ENCODE measurements around the gene ZNF398.

Gene ZNF398

DNA sequence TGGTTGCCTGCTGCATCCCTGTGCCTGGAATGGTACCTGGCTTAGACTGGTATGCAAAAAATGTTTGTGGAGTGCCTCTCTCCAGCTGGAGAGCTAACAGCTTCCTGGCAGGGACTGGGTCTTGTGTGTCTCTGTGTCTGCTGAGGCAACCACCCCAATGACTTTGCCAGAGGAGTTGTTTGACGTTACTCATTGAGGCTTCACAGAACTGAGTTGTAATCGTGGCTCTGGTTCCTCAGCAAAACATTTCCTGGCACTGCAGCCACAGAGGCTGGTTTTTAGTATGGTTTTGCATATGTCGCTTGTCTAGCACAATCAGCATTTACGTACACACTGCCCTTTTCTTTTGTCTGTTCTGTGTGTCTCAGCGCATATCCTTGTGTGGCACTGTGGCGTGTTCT is 55.6 kb downstream of the ZNF398 start:
- Histone ChIP-seq H3K27ac (ENCODE audit: low read length) (no peak overlapping the region), H3K27me3 (ENCODE audit: low read depth, low read length) (no peaks in the 10 kb centered on the region), H3K4me3 (ENCODE audit: low read length) (no peak overlapping the region), H3K36me3 (replicated peaks; ENCODE audit: low read depth, low read length) (peaks cover 72% of the 10 kb centered on the region), H3K79me2 (ENCODE audit: low read length) (peaks cover 22% of the 10 kb centered on the region), H3K4me1 (ENCODE audit: low read length) (no peaks in the 10 kb centered on the region), H3K4me2 (ENCODE audit: low read length) (no peak overlapping the region), H2AFZ (ENCODE audit: low read depth, low read length) (no peak overlapping the region), H3K9ac (ENCODE audit: low read length) (no peak overlapping the region), H4K20me1 (ENCODE audit: insufficient read depth, low read length) (peaks cover 1% of the 10 kb centered on the region; the same call in 1 of the 2 replicates), H3K9me3 (ENCODE audit: insufficient read depth, low read length) (no peaks in the 10 kb centered on the region)
- TF ChIP-seq, protein P1, sequence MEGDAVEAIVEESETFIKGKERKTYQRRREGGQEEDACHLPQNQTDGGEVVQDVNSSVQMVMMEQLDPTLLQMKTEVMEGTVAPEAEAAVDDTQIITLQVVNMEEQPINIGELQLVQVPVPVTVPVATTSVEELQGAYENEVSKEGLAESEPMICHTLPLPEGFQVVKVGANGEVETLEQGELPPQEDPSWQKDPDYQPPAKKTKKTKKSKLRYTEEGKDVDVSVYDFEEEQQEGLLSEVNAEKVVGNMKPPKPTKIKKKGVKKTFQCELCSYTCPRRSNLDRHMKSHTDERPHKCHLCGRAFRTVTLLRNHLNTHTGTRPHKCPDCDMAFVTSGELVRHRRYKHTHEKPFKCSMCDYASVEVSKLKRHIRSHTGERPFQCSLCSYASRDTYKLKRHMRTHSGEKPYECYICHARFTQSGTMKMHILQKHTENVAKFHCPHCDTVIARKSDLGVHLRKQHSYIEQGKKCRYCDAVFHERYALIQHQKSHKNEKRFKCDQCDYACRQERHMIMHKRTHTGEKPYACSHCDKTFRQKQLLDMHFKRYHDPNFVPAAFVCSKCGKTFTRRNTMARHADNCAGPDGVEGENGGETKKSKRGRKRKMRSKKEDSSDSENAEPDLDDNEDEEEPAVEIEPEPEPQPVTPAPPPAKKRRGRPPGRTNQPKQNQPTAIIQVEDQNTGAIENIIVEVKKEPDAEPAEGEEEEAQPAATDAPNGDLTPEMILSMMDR (IDR thresholded peaks at IDR 0.05; ENCODE audit: low read depth, low read length): no peak
- no peak for TF ChIP-seq EZH2phosphoT487 (IDR thresholded peaks at IDR 0.05; ENCODE audit: low read depth)

DNA sequence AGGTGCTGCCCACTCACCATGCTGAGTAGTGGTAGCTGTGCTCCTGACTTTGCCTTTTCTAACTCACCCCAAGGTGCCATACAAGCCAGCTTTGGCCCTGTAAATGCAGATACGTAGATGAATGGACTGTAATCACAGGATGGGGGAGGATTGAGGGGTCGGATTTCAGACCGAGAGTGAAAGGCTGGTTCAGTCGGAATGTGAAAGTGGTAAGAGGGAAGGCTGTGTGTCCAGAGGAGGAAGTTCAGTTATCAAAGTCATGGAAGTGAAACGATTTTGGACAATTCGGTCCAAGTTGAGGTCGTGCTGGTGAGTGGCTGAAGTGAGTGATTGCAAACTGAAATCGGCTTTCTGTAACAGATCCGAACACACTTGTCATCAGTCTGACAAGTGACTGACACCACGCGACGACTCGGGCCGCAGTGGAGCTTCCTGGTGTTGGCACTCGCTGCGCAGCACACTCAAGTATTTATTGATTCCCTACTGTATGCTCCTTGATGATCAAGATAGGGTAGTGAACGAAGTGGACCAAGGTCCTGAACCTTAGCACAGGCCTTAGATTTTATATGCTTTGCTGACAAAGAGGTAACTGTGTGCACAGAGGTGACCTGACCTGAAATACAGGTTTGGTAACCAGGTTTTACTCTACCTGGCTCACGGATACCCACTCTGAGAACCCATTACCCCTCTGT is 58.6 kb downstream of the ZNF398 start:
- H3K4me2 ChIP-seq (ENCODE audit: low read length): no peak overlapping the region
- H3K79me2 ChIP-seq (ENCODE audit: low read length): peaks cover 14% of the 10 kb centered on the region
- TF ChIP-seq, protein P1 (IDR thresholded peaks at IDR 0.05; ENCODE audit: low read depth, low read length): no peak
- TF ChIP-seq EZH2phosphoT487 (IDR thresholded peaks at IDR 0.05; ENCODE audit: low read depth): no peak
- H2AFZ ChIP-seq (ENCODE audit: low read depth, low read length): no peak overlapping the region
- no peak overlapping the region for H3K9ac ChIP-seq (ENCODE audit: low read length)
- H3K4me1 ChIP-seq (ENCODE audit: low read length): no peaks in the 10 kb centered on the region
- H3K4me3 ChIP-seq (ENCODE audit: low read length): no peak overlapping the region
- H3K27ac ChIP-seq (ENCODE audit: low read length): no peak overlapping the region
- no peaks in the 10 kb centered on the region for H4K20me1 ChIP-seq (ENCODE audit: insufficient read depth, low read length)
- no peaks in the 10 kb centered on the region for H3K9me3 ChIP-seq (ENCODE audit: insufficient read depth, low read length)
- peaks cover 68% of the 10 kb centered on the region for H3K36me3 ChIP-seq (replicated peaks; ENCODE audit: low read depth, low read length)
- no peaks in the 10 kb centered on the region for H3K27me3 ChIP-seq (ENCODE audit: low read depth, low read length)

GRCh38 chr7:149207324-149208035 is 60.2 kb downstream of the ZNF398 start:
- H3K9me3 ChIP-seq (ENCODE audit: insufficient read depth, low read length): no peaks in the 10 kb centered on the region
- H3K4me2 ChIP-seq (ENCODE audit: low read length): no peak overlapping the region
- TF ChIP-seq EZH2phosphoT487 (IDR thresholded peaks at IDR 0.05; ENCODE audit: low read depth): no peak
- TF ChIP-seq, protein P1 (IDR thresholded peaks at IDR 0.05; ENCODE audit: low read depth, low read length): no peak
- H3K4me1 ChIP-seq (ENCODE audit: low read length): no peaks in the 10 kb centered on the region
- no peaks in the 10 kb centered on the region for H4K20me1 ChIP-seq (ENCODE audit: insufficient read depth, low read length)
- no peak overlapping the region for H3K4me3 ChIP-seq (ENCODE audit: low read length)
- H3K9ac ChIP-seq (ENCODE audit: low read length): no peak overlapping the region
- peaks cover 71% of the 10 kb centered on the region for H3K36me3 ChIP-seq (replicated peaks; ENCODE audit: low read depth, low read length)
- no peak overlapping the region for H3K27ac ChIP-seq (ENCODE audit: low read length)
- H3K27me3 ChIP-seq (ENCODE audit: low read depth, low read length): no peaks in the 10 kb centered on the region
- peaks cover 14% of the 10 kb centered on the region for H3K79me2 ChIP-seq (ENCODE audit: low read length)
- no peak overlapping the region for H2AFZ ChIP-seq (ENCODE audit: low read depth, low read length)

GRCh38 chr7:149209518-149210269 is 62.4 kb downstream of the ZNF398 start:
- H3K9me3 ChIP-seq (ENCODE audit: insufficient read depth, low read length): no peaks in the 10 kb centered on the region
- H3K36me3 ChIP-seq (replicated peaks; ENCODE audit: low read depth, low read length): peaks cover 66% of the 10 kb centered on the region
- H3K9ac ChIP-seq (ENCODE audit: low read length): no peak overlapping the region
- no peaks in the 10 kb centered on the region for H4K20me1 ChIP-seq (ENCODE audit: insufficient read depth, low read length)
- H2AFZ ChIP-seq (ENCODE audit: low read depth, low read length): no peak overlapping the region
- no peak overlapping the region for H3K4me2 ChIP-seq (ENCODE audit: low read length)
- no peak overlapping the region for H3K4me3 ChIP-seq (ENCODE audit: low read length)
- peaks cover under 1% of the 10 kb centered on the region; the same call in 1 of the 2 replicates for H3K79me2 ChIP-seq (ENCODE audit: low read length)
- H3K27ac ChIP-seq (ENCODE audit: low read length): no peak overlapping the region
- H3K4me1 ChIP-seq (ENCODE audit: low read length): no peaks in the 10 kb centered on the region
- TF ChIP-seq EZH2phosphoT487 (IDR thresholded peaks at IDR 0.05; ENCODE audit: low read depth): no peak
- TF ChIP-seq, protein P1 (IDR thresholded peaks at IDR 0.05; ENCODE audit: low read depth, low read length): peak; percentile 78
- H3K27me3 ChIP-seq (ENCODE audit: low read depth, low read length): no peaks in the 10 kb centered on the region

All from OCI-LY3 (cell line).